Right lobe of liver (tissue), 6 donors: ENCODE results near the gene TREX2. TPM values are rescaled to one million over a fixed set of nuclear protein-coding genes. Genes with fewer than 3 reads are reported as not detected.
"Not testable (repeated sequence)": the region's sequence is repeated elsewhere in the genome, so short reads cannot be mapped to it uniquely, and the experiment has no call there.

Experiments
- ATAC-seq, 4 donors: fragments of 200-7000 bp; cut with Tn5 transposase; one replicate each; pipeline ENCODE4 v1.9.1; 2020; ENCODE audit warnings: mild to moderate bottlenecking in 4 of 4, moderate library complexity in 4 of 4
- DNase-seq, 3 donors: peaks; one replicate each; pipeline ENCODE4 v3.0.0-alpha.2; 2020
- H3K27ac ChIP-seq, 3 donors: fragments of 200-600 bp; one replicate each; pipeline ENCODE4 v1.8.0; 2022
- H3K27me3 ChIP-seq, 2 donors: fragments of 200-600 bp; one replicate each; pipeline ENCODE4 v1.8.0; 2022
- H3K36me3 ChIP-seq, 4 donors: fragments of 200-600 bp; sonication (generic) in 1 of 4; one replicate each; pipeline versions ENCODE4 v1.5.1 to v1.8.0; 2017 to 2022; ENCODE audit warnings: control low read depth in 1 of 4
- H3K4me1 ChIP-seq, 4 donors: fragments of 200-600 bp; sonication (generic) in 1 of 4; one replicate each; pipeline versions ENCODE4 v1.5.1 to v1.8.0; 2017 to 2022; ENCODE audit warnings: control low read depth in 1 of 4
- H3K4me3 ChIP-seq, 3 donors: fragments of 200-600 bp; one replicate each; pipeline ENCODE4 v1.8.0; 2022
- H3K9me3 ChIP-seq, 4 donors: fragments of 200-600 bp; sonication (generic) in 1 of 4; one replicate each; pipeline versions ENCODE4 v1.5.1 to v1.8.0; 2017 to 2022; ENCODE audit warnings: control low read depth in 1 of 4
- CTCF ChIP-seq, 4 donors: fragments of 200-600 bp in 3 of 4; fragments of 450-650 bp in 1 of 4; IDR thresholded peaks; one replicate each; pipeline versions ENCODE4 v1.5.1 to v1.8.0; 2016 to 2022; ENCODE audit warnings: antibody characterized with exemption in 4 of 4, mild to moderate bottlenecking in 2 of 4
- POLR2A ChIP-seq: fragments of 450-650 bp; IDR thresholded peaks from one replicate; pipeline ENCODE4 v1.6.1; 2017; ENCODE audit warnings: antibody characterized with exemption, mild to moderate bottlenecking
- WGBS: methylation state at CpG from one replicate; pipeline ENCODE4 v1.1.6; 2018; ENCODE audit warnings: low coverage, low lambda C conversion rate; ENCODE audit not compliant: insufficient coverage; ENCODE audit errors: missing lambda C conversion rate; 5-methylcytosine and 5-hydroxymethylcytosine counted together
- intact Hi-C, 2 donors: fragments of 100-400 bp; cut with DNase I; formaldehyde crosslinking; loops; one replicate each; pipeline versions ENCODE4 v1.11.2 to v1.14.1; 2022
- total RNA-seq, 6 experiments: library from RNA; depleted of rRNA in 2 of 6; stranded (reverse); fragments of >200 nt in 2 of 6; fragmentation: NEBNext Ultra II Directional in 3 of 6; extraction: Animal tissue kit (Norgen Biotek cat#: 25700) in 3 of 6; gene quantifications; one replicate each; pipeline versions ENCODE4 v1.1.0 to v1.2.4, GENCODE V29; 2016 to 2023
- donor health status: DM: no; HTN: yes; CAD: no.
- donor health status: DM: no; HTN: no; CAD: no.
- donor health status: DM: no; HTN: no; CAD: no.
- donor health status: DM: no; HTN: yes; CAD: no.
- donor health status: DM: no; HTN: yes; CAD: no.

Gene TREX2
- total RNA-seq, 6 experiments from 2014 or later = 0.18 to 0.46 (median 0.23) TPM; not detected in 2

DNA sequence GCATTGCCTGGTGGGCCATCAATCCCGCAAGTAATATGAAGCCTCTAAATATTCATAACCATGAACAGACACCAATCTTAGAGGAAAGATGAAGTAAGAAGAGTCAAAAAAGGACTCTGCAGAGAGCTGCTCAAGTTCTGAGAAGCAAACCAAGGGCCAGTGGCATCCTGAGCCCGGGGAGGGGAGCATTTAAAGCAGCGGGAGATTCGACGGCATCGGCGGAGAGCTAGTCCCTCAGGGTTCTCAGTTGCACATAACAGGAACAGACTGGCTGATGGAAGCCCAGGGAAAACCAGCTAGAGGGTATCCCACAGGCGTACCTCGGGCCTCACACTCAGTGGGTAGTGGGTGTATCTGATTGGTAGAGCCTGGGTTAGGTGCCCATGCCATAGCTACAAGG, 39.8 kb downstream of the TREX2 start:
- TF ChIP-seq CTCF (IDR thresholded peaks at IDR 0.05) (no peak), POLR2A (no peak)
- Histone ChIP-seq H3K4me1 (peaks cover 0 to 4% (median 0%) of the 10 kb centered on the region in 4 donors), H3K27me3 (no peaks in the 10 kb centered on the region), H3K4me3 (no peak overlapping the region), H3K9me3 (no peaks in the 10 kb centered on the region), H3K36me3 (no peaks in the 10 kb centered on the region), H3K27ac (no peak overlapping the region)
- intact Hi-C loops = no loop called here
- DNase-seq = no peak
- 83% methylated on average over 1 of the region's 9 CpGs for WGBS
- ATAC-seq = no peak

DNA sequence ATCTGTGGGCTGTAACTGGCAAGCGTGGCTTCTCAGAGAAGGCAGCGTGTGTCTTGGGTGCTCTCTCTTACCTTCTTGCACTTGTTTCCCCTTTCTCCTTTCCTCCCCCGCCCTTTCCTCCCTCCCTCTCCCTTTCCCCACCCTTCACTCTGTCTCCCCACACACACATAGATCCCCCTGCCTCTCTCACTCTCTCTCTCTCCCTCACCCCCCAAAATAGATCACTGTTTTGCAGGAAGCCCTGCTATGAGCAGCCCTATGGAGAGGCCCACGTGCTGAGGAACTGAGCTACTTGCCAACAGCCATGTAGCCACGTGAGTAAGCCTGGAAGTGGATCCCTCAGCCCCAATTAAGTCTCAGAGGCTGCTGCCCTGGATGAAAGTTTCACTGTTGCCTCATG, 40.4 kb downstream of the TREX2 start:
- DNase-seq (no peak), ATAC-seq (no peak)
- intact Hi-C loops = no loop called here
- Histone ChIP-seq H3K36me3 (no peaks in the 10 kb centered on the region), H3K4me1 (no peaks in the 10 kb centered on the region), H3K27me3 (no peaks in the 10 kb centered on the region), H3K27ac (no peak overlapping the region), H3K4me3 (no peak overlapping the region), H3K9me3 (no peaks in the 10 kb centered on the region)
- WGBS = 32% methylated on average over 5 of the region's 5 CpGs
- TF ChIP-seq POLR2A = no peak
- TF ChIP-seq CTCF (IDR thresholded peaks at IDR 0.05) = no peak

DNA sequence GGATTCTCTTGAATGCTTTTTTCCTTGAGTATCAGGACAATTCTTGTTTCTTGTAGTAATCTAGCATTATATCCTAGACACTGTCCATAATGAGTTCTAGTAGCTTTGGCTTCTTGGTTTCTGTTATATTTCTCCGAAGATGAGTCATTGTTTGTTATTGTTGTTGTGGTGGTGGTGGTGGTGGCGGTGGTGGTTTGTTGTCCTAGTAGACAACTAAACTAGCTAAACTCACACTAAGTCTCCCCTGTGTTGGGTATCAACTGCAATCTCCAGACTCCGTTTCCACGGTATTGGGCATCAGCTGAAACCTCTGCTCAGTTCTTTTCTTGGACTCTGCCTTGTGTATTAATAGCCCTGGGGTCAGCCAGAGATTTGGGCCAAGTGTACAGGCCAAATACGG, 41.5 kb downstream of the TREX2 start:
- H3K27me3 ChIP-seq, H3K4me3 ChIP-seq, DNase-seq, H3K27ac ChIP-seq, H3K36me3 ChIP-seq, H3K4me1 ChIP-seq, H3K9me3 ChIP-seq, ATAC-seq, intact Hi-C loops: not testable (repeated sequence)
- 74% methylated on average over 3 of the region's 5 CpGs for WGBS

DNA sequence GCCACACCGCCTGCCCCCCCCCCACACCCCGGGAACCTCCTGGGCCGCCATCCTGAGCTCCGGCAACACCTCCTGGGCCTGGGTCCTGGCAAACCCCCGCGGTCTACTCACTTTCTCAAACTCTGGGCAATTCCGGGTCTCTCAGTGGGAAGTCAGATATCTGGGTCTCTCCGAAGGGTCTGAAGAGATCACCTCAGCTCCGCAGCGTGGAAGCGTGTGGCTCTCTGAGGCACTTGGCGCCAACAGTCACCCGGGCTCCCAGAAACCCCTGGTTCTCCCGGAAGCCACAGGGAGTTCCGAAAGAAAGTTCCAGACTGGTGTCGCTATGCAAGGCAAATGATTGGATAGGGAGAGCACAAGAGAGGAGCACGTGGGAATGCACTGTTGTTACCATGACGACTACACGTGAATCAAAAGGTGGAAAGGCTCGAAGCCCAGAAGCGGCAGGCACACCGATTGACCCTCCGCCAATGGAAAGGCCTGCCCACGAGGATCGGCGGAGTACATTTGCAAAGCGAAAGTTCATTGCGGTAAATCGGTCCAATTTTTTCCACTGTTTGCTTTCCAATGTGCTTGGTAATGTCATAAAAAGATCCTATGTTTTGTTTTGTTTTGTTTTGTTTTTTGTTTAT, 44.6 kb downstream of the TREX2 start, which contains the start of gene PNMA6E:
Gene PNMA6E, minus strand, starts transcription at position 218 of the 632 bp plus-strand sequence. CDS start 2,501 bp downstream, outside the sequence.
- no peaks in the 10 kb centered on the region for H3K9me3 ChIP-seq
- no peaks in the 10 kb centered on the region for H3K27me3 ChIP-seq
- H3K4me1 ChIP-seq = no peaks in the 10 kb centered on the region
- no peak for ATAC-seq
- H3K36me3 ChIP-seq = no peaks in the 10 kb centered on the region
- no peak within 1 kb of the TSS for H3K27ac ChIP-seq
- TF ChIP-seq CTCF (IDR thresholded peaks at IDR 0.05) = no peak
- TF ChIP-seq POLR2A = no peak
- intact Hi-C loops = no loop called here
- DNase-seq = no peak
- 92% methylated on average over 24 of the region's 29 CpGs for whole genome bisulfite sequencing
- H3K4me3 ChIP-seq = no peak within 1 kb of the TSS

DNA sequence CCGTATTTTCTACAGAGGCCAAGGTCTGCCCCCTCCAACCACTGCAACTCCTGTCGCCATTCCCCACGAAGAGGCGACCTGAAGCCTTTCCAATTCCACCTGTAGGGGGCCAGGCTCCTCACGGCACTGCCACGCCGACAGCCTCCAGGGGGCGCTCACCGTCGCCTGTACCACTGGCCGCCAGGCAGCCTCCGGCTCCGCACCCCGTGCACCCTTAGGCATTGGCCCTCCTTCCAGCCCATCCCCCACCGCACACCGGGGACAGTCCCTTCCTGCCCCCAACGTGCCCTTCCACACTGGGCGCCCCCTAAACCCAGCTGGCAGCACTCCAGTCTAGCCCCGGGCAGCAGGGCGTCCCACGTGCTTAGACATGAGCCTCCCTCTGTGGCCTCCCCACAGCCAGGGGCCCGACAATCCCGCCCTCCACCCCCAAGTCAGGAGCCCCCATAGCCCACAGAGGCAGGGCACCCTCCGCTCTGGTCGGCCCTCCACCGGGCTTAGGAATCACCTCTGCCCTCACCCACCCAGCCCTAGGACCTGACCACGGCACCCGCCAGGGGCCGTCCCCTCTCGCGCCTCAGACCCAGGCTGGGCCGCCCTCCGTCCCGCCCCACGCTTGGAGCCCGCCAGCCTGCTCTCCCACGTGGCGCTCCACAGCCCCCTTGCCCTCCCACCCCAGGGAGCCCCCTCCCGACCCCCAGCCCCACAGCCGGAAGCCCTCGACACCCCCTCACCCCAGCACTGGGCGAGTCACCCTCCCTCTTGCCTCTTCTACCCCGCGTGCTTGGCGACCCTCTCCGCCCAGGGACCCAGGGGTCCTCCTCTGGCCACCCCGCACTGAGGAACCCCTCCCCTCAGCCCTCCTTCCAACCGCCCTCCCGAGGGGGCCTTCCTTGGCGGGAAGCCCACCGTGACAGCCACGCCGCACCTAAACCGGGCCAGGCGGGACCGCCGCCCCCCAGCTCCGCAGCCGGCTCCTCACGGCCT, 45.4 kb downstream of the TREX2 start:
- ATAC-seq (peak in 3 of 4 donors; percentile 38 to 46 (median 40)), DNase-seq (no peak)
- Histone ChIP-seq H3K27me3 (no peaks in the 10 kb centered on the region), H3K36me3 (no peaks in the 10 kb centered on the region), H3K27ac (no peak overlapping the region), H3K9me3 (no peaks in the 10 kb centered on the region), H3K4me3 (no peak overlapping the region), H3K4me1 (no peaks in the 10 kb centered on the region)
- intact Hi-C loops = no loop called here
- TF ChIP-seq CTCF (IDR thresholded peaks at IDR 0.05) (peak; percentile 41 to 43 (median 42)), POLR2A (no peak)
- WGBS = 63% methylated on average over 20 of the region's 60 CpGs
